CD14-positive monocyte (primary cell): ENCODE data around the gene PACSIN2. TPM values are rescaled to one million over a fixed set of nuclear protein-coding genes. Genes with fewer than 3 reads are reported as not detected.

Source experiments
- DNase-seq, 3 donors: peaks; one replicate each; pipeline ENCODE4 v3.0.0-alpha.2; 2011 to 2022
- H2AFZ ChIP-seq: 2 replicates; pipeline ENCODE4 v1.6.0; 2012; ENCODE audit warnings: mild to moderate bottlenecking, low read depth, low read length, inconsistent platforms; ENCODE audit not compliant: insufficient read depth, poor library complexity, severe bottlenecking
- H3K27ac ChIP-seq, 2 donors: 1 replicate in 1 of 2; 2 replicates in 1 of 2; pipeline ENCODE4 v1.5.1; 2012 to 2013; ENCODE audit warnings: low read length in 2 of 2, control low read depth in 1 of 2, inconsistent platforms in 1 of 2, low read depth in 1 of 2, mild to moderate bottlenecking in 1 of 2
- H3K27me3 ChIP-seq, 2 donors: one replicate each; pipeline versions ENCODE4 v1.6.0 to v1.6.1; 2011 to 2013; ENCODE audit warnings: low read length in 2 of 2; ENCODE audit not compliant: control insufficient read depth in 2 of 2, insufficient read depth in 2 of 2
- H3K36me3 ChIP-seq, 2 donors: replicated peaks in 1 of 2; 1 replicate in 1 of 2; 2 replicates in 1 of 2; pipeline versions ENCODE4 v1.5.1 to v1.6.1; 2012 to 2013; ENCODE audit warnings: low read length in 2 of 2, control low read depth in 1 of 2, inconsistent platforms in 1 of 2, mild to moderate bottlenecking in 1 of 2; ENCODE audit not compliant: insufficient read depth in 2 of 2, control insufficient read depth in 1 of 2
- H3K4me1 ChIP-seq, 2 donors: 1 replicate in 1 of 2; 2 replicates in 1 of 2; pipeline versions ENCODE4 v1.5.1 to v1.6.1; 2012 to 2013; ENCODE audit warnings: low read length in 2 of 2, control low read depth in 1 of 2, inconsistent platforms in 1 of 2, mild to moderate bottlenecking in 1 of 2, moderate library complexity in 1 of 2; ENCODE audit not compliant: insufficient read depth in 2 of 2, control insufficient read depth in 1 of 2
- H3K4me2 ChIP-seq: replicated peaks from 2 replicates; pipeline ENCODE3; 2012; ENCODE audit warnings: low read length, moderate library complexity, mild to moderate bottlenecking; ENCODE audit not compliant: poor library complexity, severe bottlenecking; ENCODE audit errors: extremely low read depth
- H3K4me3 ChIP-seq, 3 experiments: fragments of 200-600 bp in 1 of 3; sonication (generic) in 1 of 3; replicated peaks in 1 of 3; 1 replicate in 2 of 3; 2 replicates in 1 of 3; pipeline ENCODE4 v1.5.1; 2011 to 2013; ENCODE audit warnings: low read length in 3 of 3, mild to moderate bottlenecking in 3 of 3, control low read depth in 2 of 3, low read depth in 2 of 3, inconsistent platforms in 1 of 3, moderate library complexity in 1 of 3
- H3K79me2 ChIP-seq: 2 replicates; pipeline ENCODE4 v1.6.0; 2012; ENCODE audit warnings: mild to moderate bottlenecking, control low read depth, inconsistent platforms, low read length, moderate library complexity; ENCODE audit not compliant: insufficient read depth
- H3K9ac ChIP-seq: 2 replicates; pipeline ENCODE4 v1.6.0; 2017; ENCODE audit warnings: low read length, mild to moderate bottlenecking; ENCODE audit not compliant: insufficient read depth, poor library complexity, severe bottlenecking
- H3K9me3 ChIP-seq, 2 donors: replicated peaks in 1 of 2; 1 replicate in 1 of 2; 2 replicates in 1 of 2; pipeline versions ENCODE4 v1.5.1 to v1.6.1; 2012 to 2013; ENCODE audit warnings: low read length in 2 of 2, control low read depth in 1 of 2; ENCODE audit not compliant: control insufficient read depth in 1 of 2, insufficient read depth in 1 of 2
- H4K20me1 ChIP-seq: 2 replicates; pipeline ENCODE4 v1.6.0; 2012; ENCODE audit warnings: mild to moderate bottlenecking, low read length, control low read depth, moderate library complexity; ENCODE audit not compliant: insufficient read depth
- H3K27ac Mint-ChIP-seq, 7 donors: one replicate each; pipeline ENCODE4 v1.8.0; 2020; ENCODE audit warnings: mild to moderate bottlenecking in 7 of 7, mixed read lengths in 7 of 7, moderate library complexity in 6 of 7, inconsistent platforms in 2 of 7
- H3K27me3 Mint-ChIP-seq, 3 donors: one replicate each; pipeline ENCODE4 v1.8.0; 2021 to 2022; ENCODE audit warnings: low read depth in 3 of 3, mild to moderate bottlenecking in 3 of 3, mixed read lengths in 3 of 3, moderate library complexity in 3 of 3, inconsistent platforms in 1 of 3
- H3K36me3 Mint-ChIP-seq, 2 donors: one replicate each; pipeline ENCODE4 v1.8.0; 2020; ENCODE audit warnings: mixed read lengths in 2 of 2, inconsistent platforms in 1 of 2, mild to moderate bottlenecking in 1 of 2
- H3K4me1 Mint-ChIP-seq: one replicate; pipeline ENCODE4 v1.8.0; 2020; ENCODE audit warnings: mild to moderate bottlenecking, mixed read lengths
- H3K4me3 Mint-ChIP-seq, 2 donors: one replicate each; pipeline ENCODE4 v1.8.0; 2020; ENCODE audit warnings: mild to moderate bottlenecking in 2 of 2, mixed read lengths in 2 of 2, moderate library complexity in 1 of 2
- H3K9me3 Mint-ChIP-seq, 7 donors: one replicate each; pipeline ENCODE4 v1.8.0; 2020 to 2022; ENCODE audit warnings: mixed read lengths in 7 of 7, mild to moderate bottlenecking in 6 of 7, moderate library complexity in 6 of 7, inconsistent platforms in 2 of 7
- CTCF ChIP-seq: fragments of 200-600 bp; IDR thresholded peaks from one replicate; pipeline ENCODE4 v1.8.0; 2022; ENCODE audit warnings: antibody characterized with exemption, mild to moderate bottlenecking
- WGBS: methylation state at CpG from one replicate; pipeline ENCODE4 v1.1.5; 2013; ENCODE audit warnings: missing lambda C conversion rate; ENCODE audit not compliant: insufficient coverage; 5-methylcytosine and 5-hydroxymethylcytosine counted together
- intact Hi-C, 2 donors: fragments of 100-400 bp; cut with micrococcal nuclease; formaldehyde crosslinking; loops; one replicate each; pipeline versions ENCODE4 v1.15.0 to v1.15.1; 2023
- polyA plus RNA-seq, 3 donors: library from polyadenylated mRNA; depleted of rRNA in 1 of 3; unstranded in 2 of 3; stranded (reverse) in 1 of 3; fragments of 300-500 nt in 2 of 3; fragments of >200 nt in 1 of 3; fragmentation: Illumina TruSeq in 2 of 3; gene quantifications; 1 replicate in 2 of 3; 2 replicates in 1 of 3; pipeline ENCODE4 v1.2.3, GENCODE V29; 2012 to 2021

The PACSIN2 gene
- polyA plus RNA-seq, 3 donors, result 31.2 to 45.7 (median 40.2) TPM

- Mint-ChIP-seq H3K27ac (peak overlapping the region in 1 of 7 donors; percentile 48), H3K27me3 (no peaks in the 10 kb centered on the region), H3K4me1 (no peaks in the 10 kb centered on the region), H3K36me3 (peaks cover 59 to 84% of the 10 kb centered on the region in 2 donors), H3K9me3 (no peaks in the 10 kb centered on the region), H3K4me3 (no peak overlapping the region)
- Histone ChIP-seq H3K9me3 (no peaks in the 10 kb centered on the region), H3K4me3 (no peak overlapping the region), H3K27ac (no peak overlapping the region), H3K36me3 (peaks cover 66 to 86% of the 10 kb centered on the region in 2 donors), H4K20me1 (no peaks in the 10 kb centered on the region), H2AFZ (no peak overlapping the region), H3K27me3 (no peaks in the 10 kb centered on the region), H3K79me2 (no peaks in the 10 kb centered on the region), H3K9ac (no peak overlapping the region), H3K4me1 (no peaks in the 10 kb centered on the region), H3K4me2 (no peak overlapping the region)
- 92% methylated on average over 2 of the region's 5 CpGs for WGBS
- intact Hi-C loops, result no loop called here
- DNase-seq, result no peak
- no peak for TF ChIP-seq CTCF
Measured at GRCh38 chr22:42836026-42836425, 178.9 kb downstream of the PACSIN2 start.

- TF ChIP-seq CTCF, result no peak
- H3K4me3 ChIP-seq, result no peak overlapping the region
- H3K4me3 Mint-ChIP-seq, result no peak overlapping the region
- H3K9me3 Mint-ChIP-seq, result no peaks in the 10 kb centered on the region
- no peak overlapping the region for H3K9ac ChIP-seq
- 100% methylated on average over 1 of the region's 5 CpGs for WGBS
- no peaks in the 10 kb centered on the region for H3K9me3 ChIP-seq
- H2AFZ ChIP-seq, result no peak overlapping the region
- H3K27me3 ChIP-seq, result no peaks in the 10 kb centered on the region
- intact Hi-C loops, result no loop called here
- no peak overlapping the region for H3K27ac ChIP-seq
- H3K4me2 ChIP-seq, result no peak overlapping the region
- H4K20me1 ChIP-seq, result no peaks in the 10 kb centered on the region
- peaks cover 75 to 91% of the 10 kb centered on the region in 2 donors for H3K36me3 ChIP-seq
- H3K36me3 Mint-ChIP-seq, result peaks cover 63 to 85% of the 10 kb centered on the region in 2 donors
- no peak overlapping the region for H3K27ac Mint-ChIP-seq
- H3K27me3 Mint-ChIP-seq, result no peaks in the 10 kb centered on the region
- no peaks in the 10 kb centered on the region for H3K4me1 ChIP-seq
- no peaks in the 10 kb centered on the region for H3K4me1 Mint-ChIP-seq
- DNase-seq, result no peak
- no peaks in the 10 kb centered on the region for H3K79me2 ChIP-seq
Measured at GRCh38 chr22:42834177-42834949, 180.6 kb downstream of the PACSIN2 start.
